ENCODE data around the gene DARS2.

The DARS2 gene

DNA sequence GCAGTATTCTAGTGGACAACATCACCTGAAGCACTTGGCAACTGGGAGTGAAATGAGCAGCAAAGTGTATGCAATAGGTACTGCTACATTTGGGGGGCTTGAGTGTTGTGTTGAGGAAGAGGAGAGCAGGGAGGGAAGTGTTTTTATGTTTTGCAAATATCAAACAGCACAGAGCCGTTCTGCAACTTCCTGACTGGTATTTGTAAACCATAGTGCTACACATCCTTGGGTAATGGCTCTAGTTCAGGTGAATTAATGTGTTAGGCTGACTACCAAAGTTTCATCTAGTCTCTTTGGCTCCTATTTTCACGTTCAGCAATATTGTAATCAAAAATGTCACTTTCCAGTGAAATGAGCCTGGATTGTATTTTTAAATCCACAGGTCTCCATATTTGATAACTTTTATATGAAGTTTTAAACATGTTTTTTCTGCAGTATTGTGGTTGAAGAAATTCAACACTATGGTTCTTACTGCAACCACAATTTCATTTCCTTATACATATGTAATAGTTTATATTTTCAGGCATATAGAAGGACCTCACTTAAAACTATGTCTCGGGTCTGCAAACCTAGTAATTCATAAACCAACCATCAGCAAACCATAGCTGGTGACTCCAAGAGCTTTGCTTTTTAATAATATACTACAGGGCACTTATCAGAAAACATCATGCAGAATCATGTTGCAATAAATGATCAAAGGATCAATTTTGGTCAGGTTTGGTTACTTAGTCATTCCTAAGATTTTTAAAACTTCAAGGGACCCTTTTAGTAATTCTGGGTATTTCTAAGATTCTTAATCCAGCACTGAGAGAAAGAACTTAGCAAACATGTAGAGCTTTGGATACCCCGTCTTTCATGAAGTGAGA, 62.5 kb downstream of the DARS2 start:
- DNase-seq (ENCODE audit: low read depth, low spot score), result no peak

- DNase-seq (ENCODE audit: low read depth, low spot score), result no peak
Measured at GRCh38 chr1:173887627-173888026, 63.2 kb downstream of the DARS2 start.

DNA sequence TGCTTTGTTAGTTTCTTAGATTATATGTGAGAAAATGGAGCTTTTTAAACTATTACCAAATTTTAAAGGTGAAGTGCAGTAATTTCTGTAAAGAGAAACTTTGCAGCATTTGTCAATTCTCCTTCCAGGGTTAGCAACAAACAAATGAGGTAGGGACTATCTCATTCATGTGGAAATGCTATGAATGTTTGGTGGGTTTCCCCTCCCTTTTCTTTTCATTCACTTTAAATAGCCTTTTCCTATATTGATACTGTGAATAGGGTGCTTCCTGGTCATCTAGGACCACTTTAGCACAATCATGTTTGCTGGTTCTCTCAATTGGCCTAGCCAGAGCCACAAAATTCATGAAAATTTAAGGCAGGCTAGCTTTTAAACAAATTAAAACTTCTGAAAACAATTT, 64.3 kb downstream of the DARS2 start:
- DNase-seq (ENCODE audit: low read depth, low spot score), result no peak

DNA sequence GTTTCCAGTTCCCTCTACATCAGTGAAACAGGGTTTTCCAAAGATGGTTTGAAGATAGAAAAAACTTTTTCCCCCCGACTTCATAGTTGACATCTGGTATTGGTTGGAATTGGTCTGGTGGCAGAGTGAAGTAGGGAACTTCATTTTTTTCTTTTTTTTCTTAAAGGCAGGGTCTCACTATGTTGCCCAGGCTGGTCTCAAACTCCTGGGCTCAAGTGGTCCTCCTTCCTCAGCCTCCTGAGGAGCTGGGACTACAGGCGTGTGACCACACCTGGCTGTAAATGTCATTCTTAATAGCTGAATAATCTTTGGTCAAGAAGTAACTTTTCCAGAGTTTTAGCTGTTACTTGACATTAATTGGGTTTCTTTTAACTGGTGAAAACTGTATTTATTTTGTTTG, 65.4 kb downstream of the DARS2 start:
- no peak for DNase-seq (ENCODE audit: low read depth, low spot score)

GRCh38 chr1:173893611-173894010, 69.1 kb downstream of the DARS2 start:
- no peak for DNase-seq (ENCODE audit: low read depth, low spot score)

- no peak for DNase-seq (ENCODE audit: low read depth, low spot score)
Measured at GRCh38 chr1:173894189-173894588, 69.7 kb downstream of the DARS2 start.

GRCh38 chr1:173900427-173900826, 76.0 kb downstream of the DARS2 start:
- no peak for DNase-seq (ENCODE audit: low read depth, low spot score)

- DNase-seq (ENCODE audit: low read depth, low spot score), result no peak
Measured at GRCh38 chr1:173900992-173901391, 76.5 kb downstream of the DARS2 start.

GRCh38 chr1:173903827-173904531, 79.5 kb downstream of the DARS2 start:
- no peak for DNase-seq (ENCODE audit: low read depth, low spot score)
